PC-9 (cell line): ENCODE data around the gene RALGPS1. TPM values are rescaled to one million over a fixed set of nuclear protein-coding genes. Genes with fewer than 3 reads are reported as not detected.

Source experiments
- BruUV-seq: library from RNA; stranded (reverse); fragments of 400-500 nt; replicated peaks from 2 replicates; lab custom pipeline; 2021; lab: Mats Ljungman, UMichigan
- CTCF ChIA-PET: fragments of 300-600 bp; sonication (Branson Sonifier 250); formaldehyde crosslinking; loops from one replicate; lab custom pipeline; 2022; ENCODE audit warnings: antibody characterized with exemption; lab: Charles Lee
- POLR2A ChIA-PET: fragments of 300-600 bp; sonication (Branson Sonifier 250); formaldehyde crosslinking; loops from one replicate; lab custom pipeline; 2022; ENCODE audit warnings: antibody characterized with exemption; ENCODE audit not compliant: unreplicated experiment; lab: Charles Lee
- DNase-seq, 2 experiments: peaks; one replicate each; pipeline versions ENCODE4 v3.0.0 to v3.0.0-alpha.2; 2015 to 2022; ENCODE audit warnings: mixed read lengths in 1 of 2
- H2AFZ ChIP-seq: fragments of 200-600 bp; sonication (generic); 2 replicates; pipeline ENCODE4 v1.8.1; 2017; ENCODE audit warnings: antibody characterized with exemption
- H3F3A ChIP-seq: fragments of 200-600 bp; sonication (generic); 2 replicates; pipeline ENCODE4 v1.8.1; 2017; ENCODE audit warnings: antibody characterized with exemption, mild to moderate bottlenecking, low read depth; ENCODE audit not compliant: insufficient read depth
- H3K27ac ChIP-seq: fragments of 200-600 bp; sonication (generic); 2 replicates; pipeline ENCODE4 v1.6.1; 2016; ENCODE audit warnings: mixed run types
- H3K27me3 ChIP-seq: fragments of 200-600 bp; sonication (generic); 2 replicates; pipeline ENCODE4 v1.6.1; 2016; ENCODE audit warnings: low read depth, mixed run types; ENCODE audit not compliant: insufficient read depth
- H3K36me3 ChIP-seq: fragments of 200-600 bp; sonication (generic); 2 replicates; pipeline ENCODE4 v1.6.1; 2016; ENCODE audit warnings: low read depth, mixed run types
- H3K4me1 ChIP-seq: fragments of 200-600 bp; sonication (generic); replicated peaks from 2 replicates; pipeline ENCODE4 v1.6.1; 2016; ENCODE audit warnings: mixed run types; ENCODE audit not compliant: insufficient read depth
- H3K4me2 ChIP-seq: fragments of 200-600 bp; sonication (generic); 2 replicates; pipeline ENCODE4 v1.6.1; 2017; ENCODE audit warnings: mixed run types
- H3K4me3 ChIP-seq: fragments of 200-600 bp; sonication (generic); 2 replicates; pipeline ENCODE4 v1.6.1; 2016; ENCODE audit warnings: mixed run types
- H3K79me2 ChIP-seq: fragments of 200-600 bp; sonication (generic); 2 replicates; pipeline ENCODE4 v1.6.1; 2017; ENCODE audit warnings: low read depth, mixed run types
- H3K9me2 ChIP-seq: fragments of 200-600 bp; sonication (generic); 2 replicates; pipeline ENCODE4 v1.8.1; 2017; ENCODE audit warnings: mild to moderate bottlenecking; ENCODE audit not compliant: insufficient read depth
- H3K9me3 ChIP-seq: fragments of 200-600 bp; sonication (generic); 2 replicates; pipeline ENCODE4 v1.8.1; 2016; ENCODE audit warnings: low read depth; ENCODE audit not compliant: insufficient read depth
- H4K20me1 ChIP-seq: fragments of 200-600 bp; sonication (generic); 2 replicates; pipeline ENCODE4 v1.8.1; 2017; ENCODE audit not compliant: insufficient read depth
- CTCF ChIP-seq: fragments of 200-600 bp; sonication (generic); conservative IDR thresholded peaks from 2 replicates; pipeline ENCODE4 v1.6.1; 2017; ENCODE audit warnings: mixed run types, antibody characterized with exemption, mild to moderate bottlenecking, moderate library complexity
- EZH2 ChIP-seq: fragments of 200-600 bp; sonication (generic); IDR thresholded peaks from 2 replicates; pipeline ENCODE4 v1.8.0; 2017; ENCODE audit warnings: antibody characterized with exemption, low read depth
- intact Hi-C: fragments of 100-400 bp; cut with micrococcal nuclease; formaldehyde crosslinking; loops from one replicate; pipeline ENCODE4 v1.10.0; 2022; ENCODE audit not compliant: unreplicated experiment
- total RNA-seq: library from RNA; stranded (reverse); gene quantifications from 2 replicates; pipeline ENCODE4 v1.2.3, GENCODE V29; 2021

Gene RALGPS1
- total RNA-seq, 1 experiment from 2014 or later: 23.3 TPM

- H3K27ac ChIP-seq: no peak overlapping the region
- H4K20me1 ChIP-seq: no peaks in the 10 kb centered on the region
- no peak overlapping the region for H3K4me2 ChIP-seq
- DNase-seq: no peak
- no peak overlapping the region for H2AFZ ChIP-seq
- no peaks in the 10 kb centered on the region for H3K9me3 ChIP-seq
- H3F3A ChIP-seq: peaks cover 11% of the 10 kb centered on the region
- peaks cover 18% of the 10 kb centered on the region for H3K4me1 ChIP-seq
- CTCF ChIA-PET: interaction anchor here (0.6 kb wide), 1 partner anchor 603 kb away, joined by 6 read pairs; no protein-coding TSS in a partner anchor
- POLR2A ChIA-PET: no interaction called here
- intact Hi-C loops: no loop called here
- TF ChIP-seq CTCF (no peak), EZH2 (no peak)
- no peaks in the 10 kb centered on the region for H3K27me3 ChIP-seq
- H3K4me3 ChIP-seq: no peak overlapping the region
- no TSS peak for BruUV-seq
- H3K79me2 ChIP-seq: no peaks in the 10 kb centered on the region
- no peaks in the 10 kb centered on the region for H3K36me3 ChIP-seq
- H3K9me2 ChIP-seq: no peaks in the 10 kb centered on the region
These were observed 38.6 kb downstream of the RALGPS1 start for GRCh38 chr9:126953041-126953809.

- no peak for DNase-seq
- Histone ChIP-seq H4K20me1 (no peaks in the 10 kb centered on the region), H3K36me3 (no peaks in the 10 kb centered on the region), H3K4me3 (no peak overlapping the region), H2AFZ (no peak overlapping the region), H3K79me2 (no peaks in the 10 kb centered on the region), H3F3A (peaks cover 11% of the 10 kb centered on the region), H3K9me2 (no peaks in the 10 kb centered on the region), H3K9me3 (no peaks in the 10 kb centered on the region), H3K4me1 (peaks cover 20% of the 10 kb centered on the region), H3K27me3 (no peaks in the 10 kb centered on the region), H3K27ac (no peak overlapping the region), H3K4me2 (no peak overlapping the region)
- no peak for TF ChIP-seq EZH2
- no peak for TF ChIP-seq CTCF
- intact Hi-C loops: no loop called here
- BruUV-seq: no TSS peak
- CTCF ChIA-PET: no interaction called here
- POLR2A ChIA-PET: interaction anchor here (0.7 kb wide), 1 partner anchor 176 kb away, joined by 3 read pairs; no protein-coding TSS in a partner anchor
These were observed 41.2 kb downstream of the RALGPS1 start for GRCh38 chr9:126955811-126956210.

- Histone ChIP-seq H3K4me2 (peak overlapping the region; percentile 43), H3K9me3 (no peaks in the 10 kb centered on the region), H3K9me2 (no peaks in the 10 kb centered on the region), H3K4me1 (peaks cover 20% of the 10 kb centered on the region), H2AFZ (no peak overlapping the region), H3K36me3 (no peaks in the 10 kb centered on the region), H3K79me2 (no peaks in the 10 kb centered on the region), H3F3A (peaks cover 11% of the 10 kb centered on the region), H4K20me1 (no peaks in the 10 kb centered on the region), H3K27ac (peak overlapping the region; percentile 52; the same call in 1 of the 2 replicates), H3K27me3 (no peaks in the 10 kb centered on the region), H3K4me3 (no peak overlapping the region)
- no TSS peak for BruUV-seq
- TF ChIP-seq CTCF: no peak
- TF ChIP-seq EZH2: no peak
- ChIA-PET POLR2A (interaction anchor here (0.6 kb wide), 1 partner anchor 14 kb away, joined by 3 read pairs; no protein-coding TSS in a partner anchor), CTCF (interaction anchor here (0.6 to 0.9 kb wide), 2 partner anchors 92 to 242 kb away, joined by 3 to 4 read pairs; no protein-coding TSS in a partner anchor)
- peak; percentile 10 to 64 for DNase-seq
- intact Hi-C loops: no loop called here
These were observed 42.5 kb downstream of the RALGPS1 start for GRCh38 chr9:126956917-126957686.
